DMS53 (cell line): ENCODE measurements around the gene TAS2R14.
A peak's percentile ranks its signal among the peaks of the same experiment; 100 is the strongest.

ENCODE experiments used
- DNase-seq: peaks from one replicate; lab custom pipeline; 2025; lab: John Stamatoyannopoulos, UW

The TAS2R14 gene

DNA sequence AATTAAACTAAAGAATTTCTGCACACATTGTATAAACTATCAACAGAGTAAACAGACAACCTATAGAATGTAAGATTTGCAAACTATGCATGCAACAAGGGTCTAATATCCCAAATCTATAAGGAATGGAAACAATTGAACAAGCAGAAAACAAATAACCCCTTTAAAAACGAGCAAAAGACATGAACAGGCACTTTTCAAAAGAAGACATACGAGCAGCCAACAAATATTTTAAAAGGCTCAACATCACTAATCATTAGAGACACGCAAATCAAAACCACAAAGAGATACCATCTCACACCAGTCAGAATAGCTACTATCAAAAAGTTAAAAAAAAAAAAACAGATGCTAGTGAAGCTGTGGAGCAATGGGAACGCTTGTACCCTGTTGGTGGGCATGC is 34.4 kb downstream of the TAS2R14 start:
- DNase-seq: no peak

DNA sequence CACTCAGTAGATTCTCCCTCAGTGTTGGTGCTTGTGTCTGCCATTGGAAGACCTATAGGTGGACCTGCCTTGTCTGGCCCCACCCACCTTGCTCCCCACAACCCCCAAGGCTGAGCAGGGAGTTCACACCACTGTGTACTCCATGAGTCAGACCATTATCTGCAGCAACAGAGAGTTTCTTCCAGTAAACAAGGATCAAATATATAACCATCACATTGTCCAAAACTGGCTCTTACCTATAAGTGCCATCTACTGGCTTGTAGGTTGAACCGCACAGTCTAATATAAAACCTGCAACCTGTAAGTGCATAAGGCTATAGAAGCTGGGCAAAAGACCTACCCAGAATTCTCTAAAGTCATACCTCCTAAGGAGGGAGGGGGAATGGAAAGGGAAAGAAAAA is 37.6 kb downstream of the TAS2R14 start:
- DNase-seq: peak; percentile 65

DNA sequence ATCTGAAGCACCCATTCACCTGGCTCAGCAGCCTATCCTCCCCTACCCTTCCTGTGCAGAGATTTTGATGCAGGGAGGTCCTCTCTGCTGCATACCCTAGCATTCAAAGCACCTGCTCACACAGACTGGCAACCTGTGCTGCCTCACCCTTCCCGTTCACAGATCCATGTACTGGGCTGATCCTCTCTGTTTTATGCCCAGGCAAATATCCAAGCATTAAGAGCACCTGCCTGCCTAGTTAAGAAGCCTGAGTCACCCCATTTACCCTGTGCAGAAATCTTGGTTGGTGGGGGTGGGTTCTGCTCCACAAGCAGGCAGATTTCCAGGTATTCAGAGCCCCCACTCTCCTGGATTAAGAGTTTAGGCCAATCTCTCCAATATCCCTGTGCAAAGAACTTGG is 38.1 kb downstream of the TAS2R14 start:
- DNase-seq: no peak

DNA sequence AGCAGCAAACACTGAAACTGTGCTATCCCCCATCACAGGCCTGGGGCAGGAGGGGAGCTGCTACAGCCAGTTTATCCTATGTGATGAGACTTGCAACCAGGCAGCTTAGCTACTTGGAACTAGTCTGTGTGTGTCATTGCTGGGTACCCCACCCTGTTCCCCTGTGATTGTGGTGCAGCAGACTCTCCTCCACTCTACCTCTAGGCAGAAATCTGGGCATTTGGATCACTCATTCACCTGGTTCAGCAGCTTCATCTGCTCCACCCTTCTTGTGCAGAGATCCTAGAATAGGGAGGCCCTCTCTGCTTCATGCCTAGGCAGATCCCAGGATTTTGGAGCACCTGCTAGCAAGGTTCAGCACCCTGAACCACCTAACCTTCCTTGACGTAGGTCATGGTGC is 38.5 kb downstream of the TAS2R14 start:
- no peak for DNase-seq

DNA sequence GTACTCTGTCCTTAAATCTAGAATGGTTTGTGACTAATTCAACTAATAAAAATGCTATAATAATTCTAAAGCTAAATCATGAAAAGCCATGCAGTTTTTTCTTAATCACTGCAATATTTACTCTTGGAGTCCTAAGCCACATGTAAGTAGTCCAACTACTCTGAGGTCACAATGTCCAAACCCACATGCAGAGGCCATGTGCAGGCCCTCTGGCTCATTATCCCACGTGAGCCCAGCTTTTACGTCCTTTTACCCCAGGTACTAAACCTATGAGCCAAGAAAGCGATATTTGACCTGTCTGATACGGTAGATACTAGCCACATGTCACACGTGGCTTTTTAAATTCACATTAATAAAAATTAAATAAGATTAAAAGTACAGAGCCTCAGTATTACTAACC is 42.2 kb downstream of the TAS2R14 start:
- no peak for DNase-seq

DNA sequence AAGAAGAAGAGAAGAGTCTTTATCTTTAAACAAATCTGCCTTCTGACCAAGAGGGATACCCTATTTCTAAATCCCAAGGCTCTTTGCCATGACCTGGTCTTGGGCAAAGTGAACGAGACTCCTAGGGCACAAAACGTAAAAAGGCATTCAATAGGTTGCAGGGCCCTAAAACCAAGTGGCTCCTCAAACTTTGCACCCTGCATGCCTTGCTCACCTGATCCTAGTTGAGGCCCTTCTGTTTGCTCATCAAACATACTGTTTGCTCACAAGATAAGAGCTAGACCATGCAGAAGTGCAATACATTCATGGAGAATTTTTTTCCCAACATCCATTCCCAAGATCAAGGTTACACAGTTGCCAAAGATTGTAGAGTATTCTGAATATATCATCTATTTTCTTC is 47.1 kb downstream of the TAS2R14 start:
- DNase-seq: peak; percentile 90

DNA sequence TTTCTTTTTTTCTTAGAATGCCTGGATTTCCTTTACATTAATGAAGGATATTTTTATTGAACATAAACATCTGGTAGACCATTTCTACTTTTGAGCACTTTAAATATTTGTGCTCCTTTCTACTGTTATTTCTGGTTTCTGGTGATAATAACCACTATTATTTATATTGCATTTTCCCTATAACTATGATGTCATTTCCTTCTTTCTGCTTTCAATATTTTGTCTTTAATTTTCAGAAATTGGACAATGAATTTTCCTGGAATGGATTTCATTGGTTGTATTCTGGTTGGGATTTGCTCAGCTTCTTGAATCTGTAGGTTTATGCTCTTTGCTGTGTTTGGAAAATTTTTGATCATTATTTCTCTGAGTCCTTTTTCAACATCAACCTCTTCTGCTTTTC is 49.8 kb downstream of the TAS2R14 start:
- DNase-seq: no peak
